ENCODE results near the gene CMA1. TPM values are rescaled to one million over a fixed set of nuclear protein-coding genes. Genes with fewer than 3 reads are reported as not detected.

The CMA1 gene
- total and polyA plus RNA-seq, 2 of the 8 experiments (the other 6 are each of a cell fraction or from before 2014, with no cell fraction given) = not detected

DNA sequence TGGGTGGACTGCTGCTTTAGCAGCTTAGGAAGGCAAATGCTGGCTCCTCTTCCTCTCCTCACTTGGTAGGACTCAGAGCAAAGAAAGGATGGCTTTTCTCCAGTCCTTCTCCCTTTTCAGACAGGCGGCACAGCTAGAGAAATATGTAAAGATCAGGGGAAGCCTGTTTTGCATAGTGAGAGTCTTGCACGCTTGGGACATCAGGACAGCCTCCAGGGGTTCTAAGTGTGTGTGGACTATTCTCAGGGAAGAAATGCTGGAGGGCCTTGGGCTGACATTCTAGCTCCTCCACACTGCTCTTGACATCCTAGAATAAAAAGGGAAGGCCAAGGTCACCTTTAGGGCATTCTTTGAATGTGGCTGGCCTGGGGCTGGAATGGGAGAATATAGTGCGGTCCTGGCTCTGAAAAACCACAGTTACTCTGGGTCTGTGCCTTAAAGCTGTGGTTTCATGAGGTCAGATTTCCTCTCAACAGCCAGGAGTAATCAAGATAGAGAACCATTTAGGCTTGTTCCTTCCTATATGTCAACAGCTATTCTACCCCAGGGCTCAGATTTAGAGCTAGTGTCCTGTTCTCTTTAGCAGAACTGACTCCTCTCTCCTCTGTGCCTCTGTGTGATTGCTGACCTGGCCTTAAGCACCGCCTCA, 24.3 kb downstream of the CMA1 start:
- H2BK120ac ChIP-seq (replicated peaks; ENCODE audit: low read depth, low read length) = no peak overlapping the region
- no peak overlapping the region for H4K91ac ChIP-seq (replicated peaks; ENCODE audit: insufficient read length, low read length)
- H4K20me1 ChIP-seq (replicated peaks in 1 of 2; ENCODE audit: control insufficient read depth in 1 of 2, insufficient read depth in 2 of 2, low read length in 2 of 2) = no peaks in the 10 kb centered on the region
- no peaks in the 10 kb centered on the region for H3K79me2 ChIP-seq (ENCODE audit: control insufficient read depth in 1 of 2, insufficient read depth in 2 of 2, low read length in 2 of 2)
- 63% methylated on average over 4 of the region's 4 CpGs; no CpG with 5 or more reads in 1 of the 2 experiments for WGBS, 2 experiments (ENCODE audit: extremely low coverage in 1 of 2, insufficient coverage in 1 of 2, insufficient read length in 1 of 2, insufficient replicate concordance in 2 of 2, low coverage in 1 of 2, low lambda C conversion rate in 2 of 2, missing lambda C conversion rate in 1 of 2)
- CTCF ChIA-PET (ENCODE audit: partially characterized antibody) = interaction anchor here (0.7 to 1.8 kb wide), 8 partner anchors 10 to 198 kb away, joined by 3 to 5 read pairs (median 4); no protein-coding TSS in a partner anchor
- POLR2A ChIA-PET (ENCODE audit: partially characterized antibody) = no interaction called here
- H3K4me2 ChIP-seq (ENCODE audit: insufficient read depth in 1 of 2, low read depth in 2 of 2, low read length in 2 of 2) = no peak overlapping the region
- no peaks in the 10 kb centered on the region for H3K9me3 ChIP-seq (ENCODE audit: insufficient read depth in 2 of 2, low read depth in 1 of 2, low read length in 1 of 2)
- H3K56ac ChIP-seq (replicated peaks; ENCODE audit: insufficient read length, low read depth, low read length) = no peak overlapping the region
- no peak overlapping the region for H2AFZ ChIP-seq (ENCODE audit: low read length)
- H2BK15ac ChIP-seq (ENCODE audit: low read length) = no peak overlapping the region
- no peak overlapping the region for H3K14ac ChIP-seq (ENCODE audit: insufficient read length)
- H3K18ac ChIP-seq (ENCODE audit: extremely low read depth, low read length) = no peak overlapping the region
- H3K36me3 ChIP-seq (ENCODE audit: control insufficient read depth in 2 of 4, insufficient read depth in 4 of 4, low read length in 3 of 4) = no peaks in the 10 kb centered on the region
- H3K27ac ChIP-seq (ENCODE audit: low read depth, low read length) = no peak overlapping the region
- H3K4me3 ChIP-seq (ENCODE audit: extremely low read depth in 1 of 4, insufficient read depth in 2 of 4, low read depth in 3 of 4, low read length in 4 of 4) = no peak overlapping the region
- DNase-seq (ENCODE audit: low read depth in 1 of 2, low spot score in 2 of 2) (no peak), FAIRE-seq (no peak)
- no peak overlapping the region for H2BK20ac ChIP-seq (ENCODE audit: low read length)
- H3K79me1 ChIP-seq (ENCODE audit: low read depth, low read length) = no peaks in the 10 kb centered on the region
- H3K9ac ChIP-seq (replicated peaks in 1 of 4; ENCODE audit: extremely low read depth in 1 of 4, low read depth in 3 of 4, low read length in 3 of 4) = no peak overlapping the region
- H3K27me3 ChIP-seq (replicated peaks in 1 of 4; ENCODE audit: control insufficient read depth in 3 of 4, extremely low read depth in 1 of 4, insufficient read depth in 3 of 4, low read length in 3 of 4) = no peaks in the 10 kb centered on the region
- TF ChIP-seq POLR2AphosphoS5 (IDR thresholded peaks at IDR 0.05; ENCODE audit: low read depth, low read length) (no peak), RFX5 (IDR thresholded peaks at IDR 0.05; ENCODE audit: borderline replicate concordance, low read depth, low read length) (no peak), PHF8 (conservative IDR thresholded peaks at IDR 0.05; ENCODE audit: low read depth, low read length) (no peak), RNF2 (IDR thresholded peaks at IDR 0.05; ENCODE audit: borderline replicate concordance, low read depth, low read length, missing control alignments, poor library complexity, severe bottlenecking) (no peak), NANOG (IDR thresholded peaks at IDR 0.05; ENCODE audit: insufficient read depth, low read depth, low read length, poor library complexity, severe bottlenecking) (no peak)
- no peak overlapping the region for H2BK12ac ChIP-seq (ENCODE audit: low read depth, low read length)
- H3K4me1 ChIP-seq (replicated peaks in 1 of 4; ENCODE audit: control insufficient read depth in 3 of 4, insufficient read depth in 4 of 4, low read length in 3 of 4) = peaks cover 0 to 3% (median 0%) of the 10 kb centered on the region in 4 experiments; a peak in 1 of 7 replicates
- no peaks in the 10 kb centered on the region for H3K23me2 ChIP-seq (ENCODE audit: low read depth, low read length)
- H3K4ac ChIP-seq (replicated peaks; ENCODE audit: insufficient read length, low read depth, low read length) = no peak overlapping the region
- no peak overlapping the region for H4K5ac ChIP-seq (ENCODE audit: insufficient read length, low read depth, low read length)
- H2AK5ac ChIP-seq (ENCODE audit: low read depth, low read length) = no peak overlapping the region
- H4K8ac ChIP-seq (ENCODE audit: extremely low read depth, insufficient read depth, low read length) = no peak overlapping the region
- no peak overlapping the region for H3K23ac ChIP-seq (ENCODE audit: insufficient read length)
- no peak overlapping the region for H2BK5ac ChIP-seq (ENCODE audit: low read depth, low read length)

Data from H1 (cell line).